ENCODE measurements around the gene TAAR5.
A peak's percentile ranks its signal among the peaks of the same experiment; 100 is the strongest.

Gene TAAR5

GRCh38 chr6:132623106-132623845 lies 33.7 kb upstream of the TAAR5 start:
- Mint-ChIP-seq H3K27me3 (ENCODE audit: low read depth, poor library complexity) (no peaks in the 10 kb centered on the region), H3K36me3 (ENCODE audit: low read depth) (no peaks in the 10 kb centered on the region), H3K4me3 (no peak overlapping the region), H3K27ac (peak overlapping the region; percentile 73), H3K9me3 (peaks cover 16% of the 10 kb centered on the region), H3K4me1 (peaks cover 12% of the 10 kb centered on the region)
- no peak for TF ChIP-seq CTCF (IDR thresholded peaks at IDR 0.05)
- DNase-seq, result no peak

- Mint-ChIP-seq H3K27me3 (ENCODE audit: low read depth, poor library complexity) (no peaks in the 10 kb centered on the region), H3K27ac (no peak overlapping the region), H3K9me3 (no peaks in the 10 kb centered on the region), H3K4me1 (no peaks in the 10 kb centered on the region), H3K36me3 (ENCODE audit: low read depth) (no peaks in the 10 kb centered on the region), H3K4me3 (no peak overlapping the region)
- DNase-seq, result no peak
- TF ChIP-seq CTCF (IDR thresholded peaks at IDR 0.05), result no peak
Measured at GRCh38 chr6:132616677-132617076, 27.1 kb upstream of the TAAR5 start.

- no peak for DNase-seq
- no peaks in the 10 kb centered on the region for H3K36me3 Mint-ChIP-seq (ENCODE audit: low read depth)
- no peak overlapping the region for H3K4me3 Mint-ChIP-seq
- no peak for TF ChIP-seq CTCF (IDR thresholded peaks at IDR 0.05)
- no peaks in the 10 kb centered on the region for H3K9me3 Mint-ChIP-seq
- H3K4me1 Mint-ChIP-seq, result no peaks in the 10 kb centered on the region
- no peak overlapping the region for H3K27ac Mint-ChIP-seq
- H3K27me3 Mint-ChIP-seq (ENCODE audit: low read depth, poor library complexity), result no peaks in the 10 kb centered on the region
Measured at GRCh38 chr6:132614554-132614953, 25.0 kb upstream of the TAAR5 start.

- no peak overlapping the region for H3K4me3 Mint-ChIP-seq
- no peaks in the 10 kb centered on the region for H3K27me3 Mint-ChIP-seq (ENCODE audit: low read depth, poor library complexity)
- H3K27ac Mint-ChIP-seq, result no peak overlapping the region
- DNase-seq, result no peak
- no peak for TF ChIP-seq CTCF (IDR thresholded peaks at IDR 0.05)
- H3K9me3 Mint-ChIP-seq, result no peaks in the 10 kb centered on the region
- no peaks in the 10 kb centered on the region for H3K4me1 Mint-ChIP-seq
- no peaks in the 10 kb centered on the region for H3K36me3 Mint-ChIP-seq (ENCODE audit: low read depth)
Measured at GRCh38 chr6:132612449-132613108, 23.0 kb upstream of the TAAR5 start.

GRCh38 chr6:132611616-132612015 lies 22.1 kb upstream of the TAAR5 start:
- no peak for TF ChIP-seq CTCF (IDR thresholded peaks at IDR 0.05)
- H3K9me3 Mint-ChIP-seq, result no peaks in the 10 kb centered on the region
- H3K4me3 Mint-ChIP-seq, result no peak overlapping the region
- H3K27ac Mint-ChIP-seq, result no peak overlapping the region
- peaks cover 2% of the 10 kb centered on the region for H3K27me3 Mint-ChIP-seq (ENCODE audit: low read depth, poor library complexity)
- DNase-seq, result no peak
- H3K4me1 Mint-ChIP-seq, result no peaks in the 10 kb centered on the region
- no peaks in the 10 kb centered on the region for H3K36me3 Mint-ChIP-seq (ENCODE audit: low read depth)

Measured in nephron progenitor cell (in vitro differentiated cells).